SK-N-SH (cell line): Measurements from ENCODE around the gene TYW3. TPM values are rescaled to one million over a fixed set of nuclear protein-coding genes. Genes with fewer than 3 reads are reported as not detected.

Experiments used
- CTCF ChIA-PET: fragments of 300-600, 350-600 bp; formaldehyde crosslinking; extraction: SDS; loops from one replicate; lab custom pipeline; 2021; lab: Yijun Ruan, JAX
- POLR2A ChIA-PET: fragments of 350-600 bp; sonication (Branson Sonifier 250); formaldehyde crosslinking; extraction: SDS; loops from one replicate; lab custom pipeline; 2020; ENCODE audit warnings: antibody characterized with exemption, inconsistent platforms; lab: Yijun Ruan, JAX
- DNase-seq: peaks from one replicate; pipeline ENCODE4 v3.0.0; 2012
- H2AFZ ChIP-seq: fragments of 200-600 bp; sonication (generic); 2 replicates; pipeline ENCODE4 v1.8.1; 2016; ENCODE audit warnings: antibody characterized with exemption, mild to moderate bottlenecking, low read depth
- H3F3A ChIP-seq: fragments of 200-600 bp; sonication (generic); replicated peaks from 2 replicates; pipeline ENCODE3; 2016; ENCODE audit warnings: antibody characterized with exemption, mild to moderate bottlenecking; ENCODE audit not compliant: insufficient read depth
- H3K27ac ChIP-seq, 2 experiments: fragments of 200-500 bp in 1 of 2; fragments of 200-600 bp in 1 of 2; sonication (Bioruptor generic) in 1 of 2; sonication (generic), shearing (Covaris generic) in 1 of 2; 2 replicates each; pipeline versions ENCODE4 v1.5.1 to v1.6.1; 2014 to 2016; ENCODE audit warnings: low read depth in 2 of 2, inconsistent platforms in 1 of 2, low read length in 1 of 2, mild to moderate bottlenecking in 1 of 2, mixed read lengths in 1 of 2
- H3K27me3 ChIP-seq: fragments of 200-600 bp; sonication (generic), shearing (Covaris generic); 2 replicates; pipeline ENCODE4 v1.6.1; 2016; ENCODE audit warnings: mixed run types; ENCODE audit not compliant: insufficient read depth
- H3K36me3 ChIP-seq, 2 experiments: fragments of 200-500 bp in 1 of 2; fragments of 200-600 bp in 1 of 2; sonication (Bioruptor generic) in 1 of 2; sonication (generic) in 1 of 2; replicated peaks in 1 of 2; 2 replicates each; pipeline versions ENCODE3 to v1.5.1; 2014 to 2016; ENCODE audit warnings: low read length in 1 of 2, mild to moderate bottlenecking in 1 of 2; ENCODE audit not compliant: insufficient read depth in 2 of 2, control insufficient read depth in 1 of 2
- H3K4me1 ChIP-seq, 2 experiments: fragments of 200-500 bp in 1 of 2; fragments of 200-600 bp in 1 of 2; sonication (Bioruptor generic) in 1 of 2; sonication (generic), shearing (Covaris generic) in 1 of 2; 2 replicates each; pipeline versions ENCODE4 v1.5.1 to v1.6.1; 2014 to 2016; ENCODE audit warnings: low read depth in 1 of 2, low read length in 1 of 2, mixed run types in 1 of 2; ENCODE audit not compliant: insufficient read depth in 2 of 2, control insufficient read depth in 1 of 2
- H3K4me2 ChIP-seq: fragments of 200-600 bp; sonication (generic), shearing (Covaris generic); 2 replicates; pipeline ENCODE4 v1.6.1; 2017; ENCODE audit warnings: mixed run types
- H3K4me3 ChIP-seq, 2 experiments: fragments of 200-500 bp in 1 of 2; fragments of 200-600 bp in 1 of 2; sonication (Bioruptor generic) in 1 of 2; sonication (generic), shearing (Covaris generic) in 1 of 2; 2 replicates each; pipeline versions ENCODE4 v1.5.1 to v1.8.1; 2014 to 2016; ENCODE audit warnings: low read depth in 2 of 2, inconsistent platforms in 1 of 2, low read length in 1 of 2, mild to moderate bottlenecking in 1 of 2, mixed read lengths in 1 of 2, moderate library complexity in 1 of 2
- H3K79me2 ChIP-seq: fragments of 200-600 bp; sonication (generic); 2 replicates; pipeline ENCODE4 v1.8.1; 2017; ENCODE audit warnings: mild to moderate bottlenecking; ENCODE audit not compliant: insufficient read depth
- H3K9ac ChIP-seq: fragments of 200-600 bp; sonication (generic); 2 replicates; pipeline ENCODE4 v1.6.1; 2017; ENCODE audit warnings: mixed run types
- H3K9me2 ChIP-seq: fragments of 200-600 bp; sonication (generic); 2 replicates; pipeline ENCODE4 v1.6.1; 2017; ENCODE audit warnings: mixed run types
- H3K9me3 ChIP-seq: fragments of 200-600 bp; sonication (generic); 2 replicates; pipeline ENCODE4 v1.6.1; 2017; ENCODE audit warnings: mixed run types, mild to moderate bottlenecking, moderate library complexity
- H4K20me1 ChIP-seq: fragments of 200-600 bp; sonication (generic); 2 replicates; pipeline ENCODE4 v1.6.1; 2017; ENCODE audit warnings: mild to moderate bottlenecking, mixed run types; ENCODE audit not compliant: insufficient read depth
- CHD2 ChIP-seq: fragments of 150-350 bp; IDR thresholded peaks from 2 replicates; pipeline ENCODE4 v1.6.1; 2018; ENCODE audit warnings: low read length; ENCODE audit not compliant: partially characterized antibody
- CTCF ChIP-seq: fragments of 200-600 bp; sonication (generic); IDR thresholded peaks from 2 replicates; pipeline ENCODE4 v1.6.1; 2017; ENCODE audit warnings: antibody characterized with exemption, mild to moderate bottlenecking, moderate library complexity
- ELF1 ChIP-seq: IDR thresholded peaks from 2 replicates; pipeline ENCODE4 v1.4.0; 2012
- EP300 ChIP-seq, 2 experiments: IDR thresholded peaks; 2 replicates each; pipeline versions ENCODE4 v1.4.0 to v1.6.1; 2012; ENCODE audit warnings: borderline replicate concordance in 1 of 2, low read depth in 1 of 2, low read length in 1 of 2
- EZH2phosphoT487 ChIP-seq: fragments of 200-600 bp; sonication (generic); IDR thresholded peaks from 2 replicates; pipeline ENCODE4 v1.6.1; 2017; ENCODE audit warnings: low read depth, mixed run types, mild to moderate bottlenecking, antibody characterized with exemption, moderate library complexity, borderline replicate concordance
- FOSL2 ChIP-seq: IDR thresholded peaks from 2 replicates; pipeline ENCODE4 v1.4.0; 2012; ENCODE audit warnings: low read depth, mild to moderate bottlenecking, moderate library complexity, borderline replicate concordance
- FOXJ3 ChIP-seq: sonication (generic); formaldehyde crosslinking; IDR thresholded peaks from 2 replicates; pipeline ENCODE4 v1.5.1; 2020; ENCODE audit warnings: mild to moderate bottlenecking, missing genetic modification reagents
- FOXM1 ChIP-seq: IDR thresholded peaks from 2 replicates; pipeline ENCODE4 v1.4.0; 2012; ENCODE audit warnings: low read depth, mild to moderate bottlenecking
- GABPA ChIP-seq: IDR thresholded peaks from 2 replicates; pipeline ENCODE4 v1.4.0; 2012; ENCODE audit warnings: low read depth, mild to moderate bottlenecking
- GATA2 ChIP-seq: sonication (generic); formaldehyde crosslinking; IDR thresholded peaks from 2 replicates; pipeline ENCODE4 v1.5.0; 2020; ENCODE audit warnings: mild to moderate bottlenecking, missing genetic modification reagents
- MAX ChIP-seq: IDR thresholded peaks from 2 replicates; pipeline ENCODE4 v1.4.0; 2012; ENCODE audit warnings: low read depth
- MXI1 ChIP-seq: IDR thresholded peaks from 2 replicates; pipeline ENCODE4 v1.6.1; 2012; ENCODE audit warnings: mild to moderate bottlenecking, low read depth, low read length, improper control_type of control experiment
- NFIC ChIP-seq: IDR thresholded peaks from 2 replicates; pipeline ENCODE4 v1.4.0; 2012; ENCODE audit warnings: borderline replicate concordance
- PBX3 ChIP-seq: IDR thresholded peaks from 2 replicates; pipeline ENCODE4; 2012
- POLR2AphosphoS5 ChIP-seq: IDR thresholded peaks from 2 replicates; pipeline ENCODE4 v1.6.1; 2012; ENCODE audit warnings: low read depth, low read length
- RAD21 ChIP-seq: IDR thresholded peaks from 2 replicates; pipeline ENCODE4 v1.6.1; 2012; ENCODE audit warnings: mild to moderate bottlenecking, low read length
- RFX5 ChIP-seq: IDR thresholded peaks from 2 replicates; pipeline ENCODE4 v1.6.1; 2012; ENCODE audit warnings: mild to moderate bottlenecking, improper control_type of control experiment, low read length
- RXRA ChIP-seq: IDR thresholded peaks from 2 replicates; pipeline ENCODE4 v1.4.0; 2012; ENCODE audit warnings: low read depth, mild to moderate bottlenecking, borderline replicate concordance
- SIN3A ChIP-seq: IDR thresholded peaks from 2 replicates; pipeline ENCODE4 v1.6.1; 2012; ENCODE audit warnings: low read depth, mild to moderate bottlenecking, low read length, moderate library complexity, borderline replicate concordance
- SMC3 ChIP-seq: IDR thresholded peaks from 2 replicates; pipeline ENCODE4 v1.6.1; 2012; ENCODE audit warnings: low read depth, low read length, improper control_type of control experiment
- TAF1 ChIP-seq: IDR thresholded peaks from 2 replicates; pipeline ENCODE4 v1.6.1; 2012; ENCODE audit warnings: low read depth, mild to moderate bottlenecking, low read length, moderate library complexity, borderline replicate concordance
- TCF12 ChIP-seq: IDR thresholded peaks from 2 replicates; pipeline ENCODE4 v1.4.0; 2012
- TEAD4 ChIP-seq: IDR thresholded peaks from 2 replicates; pipeline ENCODE4 v1.4.0; 2012; ENCODE audit warnings: mild to moderate bottlenecking, borderline replicate concordance; ENCODE audit not compliant: insufficient read depth
- USF2 ChIP-seq: fragments of 150-350 bp; IDR thresholded peaks from 2 replicates; pipeline ENCODE4 v1.6.1; 2017; ENCODE audit warnings: antibody characterized with exemption, low read length, low read depth, borderline replicate concordance
- ZBTB33 ChIP-seq: IDR thresholded peaks from 2 replicates; pipeline ENCODE4 v1.4.0; 2012; ENCODE audit warnings: low read depth, borderline replicate concordance
- WGBS: methylation state at CpG from one replicate; pipeline ENCODE4 v1.1.6; 2017; ENCODE audit warnings: low lambda C conversion rate; 5-methylcytosine and 5-hydroxymethylcytosine counted together
- polyA plus RNA-seq, 3 experiments: library from polyadenylated mRNA; depleted of rRNA; stranded (reverse); fragments of >200 nt; gene quantifications; 2 replicates each; pipeline ENCODE4 v1.2.3, GENCODE V29; 2012

TYW3 gene
- polyA plus RNA-seq, 1 of the 3 experiments (the other 2 are of a cell fraction), result 9.2 TPM

- TF ChIP-seq FOXJ3 (CRISPR knock-in tag) (no peak), TEAD4 (no peak), EZH2phosphoT487 (no peak), GABPA (no peak), GATA2 (CRISPR knock-in tag) (no peak), SMC3 (0 out of 2 replicates have a peak, but pooled peaks have one; percentile 22), CHD2 (peak; percentile 30), CTCF (peak; percentile 78), EP300 (IDR thresholded peaks at IDR 0.05; ENCODE audit: borderline replicate concordance in 1 of 2, low read depth in 1 of 2, low read length in 1 of 2) (no peak), MXI1 (peak; percentile 68; the same call in 1 of the 2 replicates), ELF1 (no peak), PBX3 (no peak), NFIC (no peak), FOXM1 (no peak), FOSL2 (no peak), TAF1 (no peak), TCF12 (no peak), USF2 (no peak)
Observed at GRCh38 chr1:74733604-74734484, 892 bp downstream of the TYW3 start (continued).

- Histone ChIP-seq H3F3A (peaks cover 7% of the 10 kb centered on the region), H3K9me2 (no peaks in the 10 kb centered on the region), H3K27ac (no peak overlapping the region), H3K4me2 (no peak overlapping the region), H3K36me3 (peaks cover 48 to 49% of the 10 kb centered on the region in 2 experiments), H3K4me1 (peaks cover 5 to 6% of the 10 kb centered on the region in 2 experiments; a peak in 3 of 4 replicates), H3K4me3 (no peak overlapping the region), H4K20me1 (no peaks in the 10 kb centered on the region), H2AFZ (no peak overlapping the region), H3K79me2 (peaks cover 31% of the 10 kb centered on the region), H3K9ac (no peak overlapping the region), H3K9me3 (no peaks in the 10 kb centered on the region), H3K27me3 (no peaks in the 10 kb centered on the region)
- TF ChIP-seq RXRA, result no peak
- TF ChIP-seq SIN3A, result no peak
- TF ChIP-seq MAX, result no peak
- no peak for TF ChIP-seq PBX3
- TF ChIP-seq EZH2phosphoT487, result no peak
- TF ChIP-seq RAD21, result no peak
- TF ChIP-seq RFX5, result no peak
- no peak for TF ChIP-seq ZBTB33
- no peak for TF ChIP-seq GABPA
- no peak for TF ChIP-seq POLR2AphosphoS5
- DNase-seq, result no peak
- ChIA-PET CTCF (no interaction called here), POLR2A (no interaction called here)
- WGBS, result 75% methylated on average over 4 of the region's 4 CpGs
Observed at GRCh38 chr1:74737333-74737732, 4.4 kb downstream of the TYW3 start.
